A673 (cell line): ENCODE measurements around the gene RNF149.

Experiments
- EZH2 ChIP-seq: fragments of 200-600 bp; sonication (generic); IDR thresholded peaks from 2 replicates; pipeline ENCODE4 v1.6.1; 2017; ENCODE audit warnings: borderline replicate concordance, low read depth, mild to moderate bottlenecking, mixed read lengths, antibody characterized with exemption, low read length; ENCODE audit not compliant: poor library complexity, severe bottlenecking
- TF ChIP-seq, protein P1 (sequence below): fragments of 300-800, 200-600 bp; sonication (generic); conservative IDR thresholded peaks from 2 replicates; pipeline ENCODE4 v1.5.1; 2017; ENCODE audit warnings: low read depth, mild to moderate bottlenecking, antibody characterized with exemption, low read length, moderate library complexity, mixed read lengths

DNA sequence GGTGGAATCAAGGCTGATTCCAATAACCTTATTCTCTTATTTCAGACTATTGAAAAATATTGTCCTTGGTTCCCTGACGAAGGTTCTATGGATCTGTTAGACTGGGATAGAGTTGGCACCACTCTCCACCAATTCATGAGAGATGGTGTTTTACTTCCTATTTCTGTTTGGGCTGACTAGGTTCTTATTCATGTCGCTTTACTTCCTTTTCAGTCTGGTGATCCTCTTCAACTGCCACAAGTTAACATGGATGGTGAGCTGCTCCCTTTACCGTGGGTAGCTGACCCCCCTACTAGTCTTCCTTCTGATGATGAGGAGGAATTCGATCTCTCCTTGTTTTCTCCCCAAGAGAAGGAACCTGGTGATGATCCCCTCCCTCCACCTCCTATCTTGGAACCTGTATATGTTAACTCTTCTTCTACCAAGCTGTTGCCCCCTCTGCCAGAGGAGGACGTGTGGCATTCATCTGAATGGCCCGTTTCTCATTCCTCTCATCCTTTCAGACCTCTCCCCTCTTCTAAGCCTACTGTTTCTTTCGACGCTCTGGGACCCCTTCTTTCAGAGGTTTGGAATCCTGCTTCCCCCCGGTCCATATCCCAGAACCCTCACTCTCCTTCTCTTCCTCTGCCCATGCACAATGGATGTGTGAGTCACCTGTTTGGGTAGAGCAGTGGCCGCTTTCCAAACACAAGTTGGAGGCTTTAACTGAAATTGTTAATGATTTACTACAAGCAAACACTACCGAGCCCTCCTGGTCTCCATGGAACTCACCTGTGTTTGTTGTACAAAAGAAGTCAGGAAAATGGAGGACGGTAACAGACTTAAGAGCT lies 69.4 kb downstream of the RNF149 start:
- TF ChIP-seq, protein P1, sequence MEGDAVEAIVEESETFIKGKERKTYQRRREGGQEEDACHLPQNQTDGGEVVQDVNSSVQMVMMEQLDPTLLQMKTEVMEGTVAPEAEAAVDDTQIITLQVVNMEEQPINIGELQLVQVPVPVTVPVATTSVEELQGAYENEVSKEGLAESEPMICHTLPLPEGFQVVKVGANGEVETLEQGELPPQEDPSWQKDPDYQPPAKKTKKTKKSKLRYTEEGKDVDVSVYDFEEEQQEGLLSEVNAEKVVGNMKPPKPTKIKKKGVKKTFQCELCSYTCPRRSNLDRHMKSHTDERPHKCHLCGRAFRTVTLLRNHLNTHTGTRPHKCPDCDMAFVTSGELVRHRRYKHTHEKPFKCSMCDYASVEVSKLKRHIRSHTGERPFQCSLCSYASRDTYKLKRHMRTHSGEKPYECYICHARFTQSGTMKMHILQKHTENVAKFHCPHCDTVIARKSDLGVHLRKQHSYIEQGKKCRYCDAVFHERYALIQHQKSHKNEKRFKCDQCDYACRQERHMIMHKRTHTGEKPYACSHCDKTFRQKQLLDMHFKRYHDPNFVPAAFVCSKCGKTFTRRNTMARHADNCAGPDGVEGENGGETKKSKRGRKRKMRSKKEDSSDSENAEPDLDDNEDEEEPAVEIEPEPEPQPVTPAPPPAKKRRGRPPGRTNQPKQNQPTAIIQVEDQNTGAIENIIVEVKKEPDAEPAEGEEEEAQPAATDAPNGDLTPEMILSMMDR: no peak
- no peak for TF ChIP-seq EZH2
